Activated CD4-positive, CD25-positive, alpha-beta regulatory T cell (primary cell): Measurements from ENCODE around the gene DIAPH2.

Experiments used
- DNase-seq, 4 experiments: peaks; one replicate each; lab custom pipeline; 2025; lab: John Stamatoyannopoulos, UW

Gene DIAPH2

GRCh38 chrX:96971812-96972211, 287.2 kb downstream of the DIAPH2 start:
- no peak for DNase-seq

- no peak for DNase-seq
These were observed 294.3 kb downstream of the DIAPH2 start for GRCh38 chrX:96978906-96979305.

GRCh38 chrX:96979766-96980165, 295.1 kb downstream of the DIAPH2 start:
- no peak for DNase-seq

- no peak for DNase-seq
These were observed 297.5 kb downstream of the DIAPH2 start for GRCh38 chrX:96982161-96982560.

DNA sequence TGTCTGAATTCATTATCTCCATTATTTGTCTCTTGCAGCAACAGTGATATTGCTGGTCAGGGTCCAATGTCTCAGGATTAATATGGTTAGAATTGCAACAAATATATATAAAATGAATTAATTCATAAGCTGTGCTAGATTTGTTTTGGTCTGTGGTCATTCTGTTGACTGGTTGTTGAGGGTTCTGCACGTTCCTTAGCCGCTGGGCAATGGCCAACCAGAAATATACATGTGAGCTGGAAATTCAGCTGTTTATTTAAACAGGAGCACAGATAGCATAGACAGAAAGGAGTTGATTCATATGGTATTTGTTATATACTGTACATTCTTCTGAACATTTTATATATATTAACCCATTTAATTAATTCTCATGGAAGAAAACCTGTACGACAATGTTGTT, 299.9 kb downstream of the DIAPH2 start:
- DNase-seq = no peak

DNA sequence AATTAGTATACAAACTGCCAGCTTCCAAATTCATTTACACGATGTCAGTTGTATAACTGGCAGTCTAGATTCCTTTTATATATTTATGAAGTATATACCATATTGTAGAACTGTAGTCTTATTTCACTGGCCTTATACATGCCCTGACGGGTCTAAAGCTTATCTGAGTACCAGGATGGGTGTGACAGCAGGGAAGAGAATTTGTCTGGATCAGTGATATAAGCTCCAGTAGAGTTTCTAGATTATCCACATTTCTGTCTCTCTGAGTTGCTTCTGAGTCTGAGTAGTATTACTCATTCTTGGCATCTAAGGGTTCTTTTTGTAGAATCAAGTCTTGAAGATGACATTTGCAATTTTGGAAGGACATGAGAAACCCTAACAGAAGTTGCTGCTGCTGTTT, 300.4 kb downstream of the DIAPH2 start:
- no peak for DNase-seq

- no peak for DNase-seq
These were observed 302.6 kb downstream of the DIAPH2 start for GRCh38 chrX:96987228-96987627.

DNA sequence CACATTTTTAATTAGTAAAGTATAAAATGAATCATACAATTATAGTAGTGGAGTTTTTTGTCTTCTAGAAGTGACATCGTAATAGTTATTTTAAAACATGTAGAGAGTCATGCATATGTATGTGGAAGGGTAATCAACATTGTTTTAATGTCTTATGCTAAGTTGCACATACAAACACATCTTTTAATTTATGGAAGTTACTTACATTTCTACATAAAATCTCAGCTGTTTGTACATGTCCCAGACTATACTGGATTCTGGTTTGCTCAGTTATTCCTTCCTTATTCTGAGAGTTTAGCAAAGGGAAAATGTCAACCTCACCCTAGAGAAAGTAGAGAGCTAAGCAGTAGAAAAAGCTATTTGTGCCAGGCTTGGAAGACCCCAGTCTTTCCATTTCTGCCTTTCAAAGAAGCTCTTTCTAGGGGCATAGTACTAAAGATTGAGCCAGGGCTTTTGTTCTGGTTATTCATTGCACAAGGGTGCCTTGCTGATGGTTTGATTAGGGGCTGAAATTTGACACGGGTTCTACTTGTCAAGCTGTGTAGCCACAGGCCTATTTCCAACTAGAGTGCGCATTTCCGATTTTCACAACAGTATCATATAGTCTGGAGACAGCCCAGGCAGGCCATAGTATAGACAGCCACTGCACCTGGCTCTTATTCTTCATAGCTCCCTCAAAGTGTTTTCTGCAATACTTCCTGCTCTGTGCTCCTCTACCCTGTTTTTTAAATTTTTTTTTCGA, 305.4 kb downstream of the DIAPH2 start:
- no peak for DNase-seq

DNA sequence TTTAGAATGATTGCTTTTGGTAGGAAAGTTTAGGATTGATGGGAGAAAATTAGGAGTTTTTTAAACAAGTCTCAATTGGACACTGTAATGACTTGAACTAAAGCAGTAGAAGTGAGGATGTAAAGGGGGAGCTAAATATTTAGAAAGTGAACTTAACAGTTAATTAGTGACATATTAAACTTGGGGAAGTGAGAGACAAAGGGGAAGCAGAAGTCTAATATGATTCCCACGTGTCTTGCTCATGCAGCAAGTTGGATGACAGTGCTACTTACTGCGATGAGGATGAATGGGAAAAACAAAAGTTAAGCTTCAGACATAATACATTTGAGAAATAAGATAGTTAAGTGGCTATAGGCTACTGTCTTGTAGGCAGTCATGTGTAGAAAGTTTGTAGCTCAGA, 309.5 kb downstream of the DIAPH2 start:
- DNase-seq = no peak

GRCh38 chrX:96997196-96997595, 312.6 kb downstream of the DIAPH2 start:
- no peak for DNase-seq

DNA sequence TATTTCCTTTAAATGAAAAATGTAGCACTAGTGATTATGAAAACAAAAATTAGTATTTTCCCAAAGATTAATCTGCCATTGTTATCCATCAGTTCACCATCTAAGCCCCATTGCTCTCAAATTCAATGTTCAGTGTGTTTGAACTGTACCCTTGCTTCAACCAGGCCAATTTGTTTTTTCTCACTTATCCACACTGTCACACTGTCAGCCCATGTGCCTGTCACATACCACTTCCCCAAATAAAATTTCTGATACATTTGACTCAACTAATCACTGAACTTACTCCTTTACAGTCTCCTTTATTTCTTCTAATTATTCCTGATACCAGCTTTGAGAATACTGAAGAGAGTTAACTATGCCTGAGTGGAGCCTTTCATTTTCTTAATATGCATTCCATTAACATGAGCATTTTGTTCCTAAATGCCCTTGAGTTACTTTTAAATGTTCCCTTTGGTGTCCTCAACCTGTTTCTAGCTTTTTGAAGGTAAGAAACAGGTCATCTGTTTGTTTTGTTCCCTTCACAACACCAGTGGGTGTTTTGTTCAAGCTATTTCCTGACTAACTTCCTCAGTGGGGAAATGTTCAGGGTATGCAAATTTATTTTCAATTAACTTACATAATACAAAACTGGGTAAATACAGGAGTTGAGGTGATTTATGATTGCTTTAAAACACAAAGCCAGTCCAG, 316.2 kb downstream of the DIAPH2 start:
- DNase-seq = no peak

- DNase-seq = no peak
These were observed 321.5 kb downstream of the DIAPH2 start for GRCh38 chrX:97006167-97006566.

DNA sequence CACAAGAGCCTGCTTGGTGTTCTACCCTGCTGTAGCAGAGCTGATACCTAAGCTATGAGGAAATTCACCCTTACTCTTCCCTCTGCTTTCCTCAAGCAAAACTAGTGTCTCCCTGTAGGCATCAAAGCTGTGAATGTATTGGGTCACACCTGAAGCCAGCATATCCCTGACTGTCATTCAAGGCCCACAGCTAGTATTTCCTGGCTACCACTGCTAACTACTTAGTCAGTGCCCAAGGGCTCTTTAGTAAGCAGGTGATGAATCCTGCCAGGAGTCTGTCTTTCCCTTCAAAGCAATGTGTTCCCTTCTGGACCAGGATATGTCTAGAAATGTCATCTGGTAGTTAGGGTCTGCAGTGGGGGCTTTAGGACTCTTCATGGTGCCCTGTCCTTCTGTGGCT, 324.7 kb downstream of the DIAPH2 start:
- DNase-seq = no peak

DNA sequence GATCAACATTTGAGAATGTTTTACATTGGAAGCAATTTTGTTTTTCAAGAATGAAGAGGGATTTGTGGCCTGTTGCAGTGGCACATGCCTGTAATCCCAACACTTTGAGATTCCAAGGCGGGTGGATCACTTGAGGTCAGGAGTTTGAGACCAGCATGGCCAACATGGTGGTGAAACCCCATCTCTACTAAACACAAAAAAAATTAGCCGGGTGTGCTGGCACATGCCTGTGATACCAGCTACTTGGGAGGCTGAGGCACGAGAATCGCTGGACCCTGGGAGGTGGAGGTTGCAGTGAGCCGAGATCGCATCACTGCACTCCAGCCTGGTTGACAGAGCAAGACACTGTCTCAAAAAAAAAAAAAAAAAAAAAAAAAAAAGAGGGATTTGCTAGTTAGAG, 326.9 kb downstream of the DIAPH2 start:
- DNase-seq = no peak

- no peak for DNase-seq
These were observed 331.5 kb downstream of the DIAPH2 start for GRCh38 chrX:97016106-97016505.

DNA sequence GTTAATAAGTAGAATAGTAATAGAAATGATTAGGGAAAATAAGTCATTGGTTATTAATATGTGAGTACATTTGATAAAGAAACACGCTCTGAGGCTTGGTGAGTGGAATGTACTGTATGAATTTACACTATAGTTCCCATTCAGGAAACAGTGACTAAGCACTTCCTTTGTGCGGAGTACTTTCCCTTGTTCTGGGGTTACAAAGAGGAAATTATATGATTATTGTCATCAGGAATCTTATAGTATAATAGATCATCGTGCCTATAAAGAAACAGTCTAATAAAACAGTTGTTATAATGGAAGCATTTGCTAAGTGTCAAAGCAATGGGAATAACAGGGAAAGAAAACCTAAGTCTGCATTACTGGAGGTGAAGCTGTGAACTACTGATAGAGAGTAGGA, 337.0 kb downstream of the DIAPH2 start:
- DNase-seq = no peak

GRCh38 chrX:97026406-97026805, 341.8 kb downstream of the DIAPH2 start:
- no peak for DNase-seq

- no peak for DNase-seq
These were observed 342.8 kb downstream of the DIAPH2 start for GRCh38 chrX:97027384-97027922.

DNA sequence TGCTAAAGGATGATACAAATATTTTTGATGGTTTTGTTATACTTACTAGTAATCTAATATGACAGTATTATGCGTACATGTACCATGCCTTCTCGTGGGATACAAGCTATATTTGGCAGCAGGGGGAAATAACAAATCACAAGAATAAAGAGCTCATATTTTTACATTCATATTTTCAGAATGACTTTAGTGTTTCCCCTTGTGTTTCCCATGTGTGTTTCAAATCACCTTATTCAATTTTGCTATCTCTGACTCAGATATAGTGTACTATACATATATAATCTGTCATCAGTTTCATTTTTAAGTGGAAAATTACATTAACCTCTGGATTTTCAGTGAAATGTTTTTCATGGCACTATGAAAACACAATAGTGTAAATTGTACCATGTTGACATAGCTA, 345.8 kb downstream of the DIAPH2 start:
- no peak for DNase-seq

GRCh38 chrX:97030947-97031346, 346.3 kb downstream of the DIAPH2 start:
- DNase-seq = no peak

- DNase-seq = no peak
These were observed 354.9 kb downstream of the DIAPH2 start for GRCh38 chrX:97039363-97040029.

DNA sequence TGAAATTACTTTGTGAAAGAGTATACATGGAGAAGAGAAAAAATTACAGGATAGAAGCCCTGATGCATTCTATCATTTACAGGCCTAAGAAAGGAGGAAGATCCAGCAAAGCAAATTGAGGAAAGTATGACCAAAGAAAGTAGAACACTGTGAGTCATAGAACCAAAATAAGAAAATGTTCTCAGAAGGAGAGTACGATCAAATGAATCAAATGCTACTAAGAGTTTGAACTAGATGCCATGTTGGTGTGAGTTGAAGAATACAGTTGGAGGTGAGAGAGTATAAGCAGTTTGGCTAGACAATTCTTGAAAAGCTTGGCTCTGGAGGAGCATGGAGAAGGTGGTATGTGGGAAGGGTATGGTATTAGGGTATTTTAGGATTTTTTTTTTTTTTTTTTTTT, 360.8 kb downstream of the DIAPH2 start:
- no peak for DNase-seq

- DNase-seq = no peak
These were observed 362.2 kb downstream of the DIAPH2 start for GRCh38 chrX:97046867-97047266.
